HUES48 (cell line): ENCODE measurements around the gene EBI3.
"Not testable (repeated sequence)": the region's sequence is repeated elsewhere in the genome, so short reads cannot be mapped to it uniquely, and the experiment has no call there.

Source experiments
- H3K27ac ChIP-seq: one replicate; pipeline ENCODE4 v1.7.0; 2013; ENCODE audit warnings: low read depth, low read length, inconsistent platforms
- H3K27me3 ChIP-seq: 2 replicates; pipeline ENCODE4 v1.6.1; 2013; ENCODE audit warnings: mild to moderate bottlenecking, low read length; ENCODE audit not compliant: control insufficient read depth, insufficient read depth
- H3K36me3 ChIP-seq: 2 replicates; pipeline ENCODE4 v1.6.1; 2013; ENCODE audit warnings: low read length; ENCODE audit not compliant: control insufficient read depth, insufficient read depth
- H3K4me1 ChIP-seq: 2 replicates; pipeline ENCODE4 v1.6.1; 2013; ENCODE audit warnings: mild to moderate bottlenecking, low read length; ENCODE audit not compliant: control insufficient read depth, insufficient read depth
- H3K4me3 ChIP-seq: 2 replicates; pipeline ENCODE4 v1.5.1; 2013; ENCODE audit warnings: mild to moderate bottlenecking, low read depth, low read length
- H3K9ac ChIP-seq: 2 replicates; pipeline ENCODE4 v1.6.1; 2013; ENCODE audit warnings: mild to moderate bottlenecking, low read depth, low read length, moderate library complexity
- H3K9me3 ChIP-seq: 2 replicates; pipeline ENCODE4 v1.6.1; 2013; ENCODE audit warnings: low read length; ENCODE audit not compliant: control insufficient read depth, insufficient read depth

Gene EBI3

DNA sequence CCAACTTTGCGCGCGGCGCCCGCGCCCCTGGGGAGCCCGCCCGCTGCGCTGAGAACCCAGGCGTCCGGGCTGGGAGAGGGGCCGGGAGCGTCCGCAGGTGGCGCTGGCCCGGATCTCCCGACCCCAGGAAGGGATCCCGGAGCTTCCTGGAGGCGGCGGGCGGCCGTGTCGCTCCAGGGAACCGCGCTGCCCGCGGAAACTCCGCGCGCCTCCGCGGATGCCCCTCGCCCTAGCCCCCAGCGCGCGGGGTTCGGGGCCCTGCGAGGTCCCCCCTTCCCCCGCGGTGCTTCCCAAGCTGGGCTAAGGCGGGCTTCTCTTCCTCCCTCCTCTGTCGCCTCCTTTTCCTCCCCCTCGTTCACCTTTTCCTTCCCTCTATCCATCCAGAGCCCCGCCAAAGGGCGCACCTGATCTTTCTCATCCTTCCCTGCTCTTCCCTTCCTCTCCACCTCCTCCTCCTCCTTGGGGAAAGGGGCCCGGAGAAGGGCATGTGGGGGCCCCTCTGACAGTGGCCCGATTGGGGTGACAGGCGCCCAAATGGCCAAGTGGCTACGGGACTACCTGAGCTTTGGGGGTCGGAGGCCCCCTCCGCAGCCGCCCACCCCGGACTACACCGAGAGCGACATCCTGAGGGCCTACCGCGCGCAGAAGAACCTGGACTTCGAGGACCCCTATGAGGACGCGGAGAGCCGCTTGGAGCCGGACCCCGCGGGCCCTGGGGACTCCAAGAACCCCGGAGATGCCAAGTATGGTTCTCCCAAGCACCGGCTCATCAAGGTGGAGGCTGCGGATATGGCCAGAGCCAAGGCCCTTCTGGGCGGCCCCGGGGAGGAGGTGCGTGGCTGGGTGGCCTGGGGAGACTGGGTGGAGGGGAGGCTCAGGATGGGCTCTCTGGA is 50.5 kb downstream of the EBI3 start:
- Histone ChIP-seq H3K27ac (no peak overlapping the region), H3K4me1 (no peaks in the 10 kb centered on the region), H3K4me3 (peak overlapping the region; percentile 72), H3K9ac (no peak overlapping the region), H3K27me3 (peaks cover 40% of the 10 kb centered on the region), H3K36me3 (no peaks in the 10 kb centered on the region), H3K9me3 (no peaks in the 10 kb centered on the region)

DNA sequence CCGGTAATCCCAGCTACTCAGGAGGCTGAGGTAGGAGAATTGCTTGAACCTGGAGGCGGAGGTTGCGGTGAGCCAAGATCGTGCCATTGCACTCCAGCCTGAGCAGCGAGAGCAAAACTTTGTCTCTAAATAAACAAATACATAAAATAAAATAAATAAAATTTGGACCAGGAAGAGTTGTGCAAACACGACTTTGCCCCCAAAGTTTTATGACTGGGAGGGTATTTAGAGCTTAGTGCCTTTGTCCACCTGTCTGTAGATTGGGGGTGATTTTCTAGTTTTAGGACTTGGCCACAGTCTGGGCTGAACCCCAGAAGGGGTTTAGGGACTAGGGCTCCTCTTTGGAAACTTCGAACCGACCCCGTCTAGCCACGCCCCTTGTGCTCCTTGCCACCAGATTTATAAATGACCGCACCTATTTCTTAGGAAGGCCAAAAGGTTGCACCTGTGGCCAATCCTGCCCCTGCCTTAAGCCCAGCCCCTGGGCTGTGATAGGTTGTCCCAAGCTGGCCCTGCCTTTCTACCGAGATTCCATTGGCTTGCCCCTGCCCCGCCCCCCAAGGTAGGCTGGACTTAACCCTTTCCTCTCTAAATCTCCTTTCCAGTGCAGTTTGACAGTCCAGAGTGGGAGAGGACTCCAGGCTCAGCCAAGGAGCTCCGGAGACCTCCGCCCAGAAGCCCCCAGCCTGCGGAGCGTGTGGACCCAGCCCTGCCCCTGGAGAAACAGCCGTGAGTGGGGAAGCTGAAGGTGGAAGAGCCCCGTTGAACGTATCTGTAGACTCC is 55.0 kb downstream of the EBI3 start:
- no peaks in the 10 kb centered on the region for H3K36me3 ChIP-seq
- H3K9me3 ChIP-seq, result no peaks in the 10 kb centered on the region
- peak overlapping the region; percentile 34; the same call in 1 of the 2 replicates for H3K4me3 ChIP-seq
- no peak overlapping the region for H3K9ac ChIP-seq
- peaks cover 32% of the 10 kb centered on the region for H3K27me3 ChIP-seq
- no peaks in the 10 kb centered on the region for H3K4me1 ChIP-seq
- H3K27ac ChIP-seq, result no peak overlapping the region

DNA sequence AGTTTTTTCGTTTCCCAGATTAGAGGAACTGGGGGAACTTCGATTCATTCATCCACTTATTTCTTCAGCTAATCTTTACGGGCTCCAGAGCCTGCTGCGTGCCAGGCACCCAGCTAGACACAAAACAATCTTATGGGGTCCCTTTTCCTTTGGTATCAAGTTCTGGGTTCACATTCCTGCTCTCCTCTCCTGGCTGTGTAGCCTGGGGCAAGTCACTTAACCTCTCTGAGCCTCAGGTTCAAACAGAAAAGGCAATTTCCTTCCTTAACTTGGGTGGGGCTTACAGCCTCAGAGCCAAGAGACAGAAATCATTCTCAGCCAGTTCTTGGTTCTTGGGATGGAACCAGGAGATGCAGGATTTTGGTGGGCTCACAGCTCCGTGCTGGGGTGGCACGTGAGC is 55.7 kb downstream of the EBI3 start:
- Histone ChIP-seq H3K27ac (no peak overlapping the region), H3K9ac (no peak overlapping the region), H3K4me3 (peak overlapping the region; percentile 30; the same call in 1 of the 2 replicates), H3K9me3 (no peaks in the 10 kb centered on the region), H3K4me1 (no peaks in the 10 kb centered on the region), H3K27me3 (peaks cover 26% of the 10 kb centered on the region), H3K36me3 (no peaks in the 10 kb centered on the region)

DNA sequence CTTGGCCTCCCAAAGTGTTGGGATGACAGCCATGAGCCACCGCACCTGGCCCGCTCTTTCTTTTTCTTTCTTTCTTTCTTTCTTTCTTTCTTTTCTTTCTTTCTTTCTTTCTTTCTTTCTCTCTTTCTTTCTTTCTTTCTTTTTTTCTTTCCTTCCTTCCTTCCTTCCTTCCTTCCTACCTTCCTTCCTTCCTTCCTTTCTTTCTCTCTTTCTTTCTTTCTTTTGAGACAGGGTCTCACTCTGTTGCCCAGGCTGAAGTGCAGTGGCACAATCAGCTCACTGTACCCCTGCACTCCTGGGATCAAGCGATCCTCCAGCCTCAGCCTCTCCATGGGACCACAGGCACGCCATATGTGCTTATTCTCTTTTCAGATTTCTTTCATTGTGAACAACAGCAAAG is 56.8 kb downstream of the EBI3 start:
- not testable (repeated sequence) for H3K9ac ChIP-seq, H3K4me1 ChIP-seq, H3K36me3 ChIP-seq, H3K9me3 ChIP-seq, H3K4me3 ChIP-seq, H3K27ac ChIP-seq
- peaks cover 14% of the 10 kb centered on the region for H3K27me3 ChIP-seq
